Activated T-cell treated with anti-CD3 and anti-CD28 coated beads for 48 hours (primary cell): ENCODE results near the gene GRK1.
"Not testable (repeated sequence)": the region's sequence is repeated elsewhere in the genome, so short reads cannot be mapped to it uniquely, and the experiment has no call there.

Source experiments
- DNase-seq: peaks from one replicate; pipeline ENCODE4 v3.0.0-alpha.2; 2020; ENCODE audit warnings: low read depth

Gene GRK1

DNA sequence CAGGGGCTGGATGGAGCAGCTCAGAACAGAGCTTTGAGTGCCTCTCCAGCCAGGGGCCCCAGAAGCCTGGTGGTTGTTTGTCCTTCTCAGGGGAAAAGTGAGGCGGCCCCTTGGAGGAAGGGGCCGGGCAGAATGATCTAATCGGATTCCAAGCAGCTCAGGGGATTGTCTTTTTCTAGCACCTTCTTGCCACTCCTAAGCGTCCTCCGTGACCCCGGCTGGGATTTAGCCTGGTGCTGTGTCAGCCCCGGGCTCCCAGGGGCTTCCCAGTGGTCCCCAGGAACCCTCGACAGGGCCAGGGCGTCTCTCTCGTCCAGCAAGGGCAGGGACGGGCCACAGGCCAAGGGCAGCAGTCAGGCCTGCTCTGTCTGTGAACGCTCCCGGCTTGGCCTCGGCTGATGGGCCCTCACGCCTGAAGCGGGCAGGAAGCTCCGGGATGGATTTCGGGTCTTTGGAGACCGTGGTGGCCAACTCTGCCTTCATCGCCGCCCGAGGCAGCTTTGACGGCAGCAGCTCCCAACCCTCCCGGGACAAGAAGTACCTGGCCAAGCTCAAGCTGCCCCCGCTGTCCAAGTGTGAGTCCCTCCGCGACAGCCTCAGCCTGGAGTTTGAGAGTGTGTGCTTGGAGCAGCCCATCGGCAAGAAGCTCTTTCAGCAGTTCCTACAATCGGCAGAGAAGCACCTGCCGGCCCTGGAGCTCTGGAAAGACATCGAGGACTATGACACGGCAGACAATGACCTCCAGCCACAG lies at the start of gene GRK1:
Gene GRK1, plus strand, starts transcription at position 269 of the 751 bp plus-strand sequence. Its CDS starts 168 bp downstream, at position 437.
- DNase-seq = no peak

DNA sequence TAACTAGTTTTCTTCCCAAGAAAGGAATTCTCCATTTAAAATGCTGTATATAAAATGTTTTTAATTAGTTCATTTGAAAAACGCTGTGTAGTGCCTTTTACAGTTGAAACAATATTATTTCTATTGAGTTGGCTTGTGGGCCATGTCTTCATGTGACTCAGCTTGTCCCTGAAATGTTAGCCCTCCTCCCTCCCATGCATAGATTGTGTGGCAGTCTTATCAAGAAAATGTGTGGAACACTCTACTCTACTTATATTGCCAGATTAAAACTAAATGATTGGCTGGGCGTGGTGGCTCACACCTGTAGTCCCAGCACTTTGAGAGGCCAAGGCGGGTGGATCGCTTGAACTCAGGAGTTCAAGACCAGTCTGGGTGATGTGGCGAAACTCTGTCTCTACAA lies 49.1 kb upstream of the GRK1 start:
- no peak for DNase-seq

DNA sequence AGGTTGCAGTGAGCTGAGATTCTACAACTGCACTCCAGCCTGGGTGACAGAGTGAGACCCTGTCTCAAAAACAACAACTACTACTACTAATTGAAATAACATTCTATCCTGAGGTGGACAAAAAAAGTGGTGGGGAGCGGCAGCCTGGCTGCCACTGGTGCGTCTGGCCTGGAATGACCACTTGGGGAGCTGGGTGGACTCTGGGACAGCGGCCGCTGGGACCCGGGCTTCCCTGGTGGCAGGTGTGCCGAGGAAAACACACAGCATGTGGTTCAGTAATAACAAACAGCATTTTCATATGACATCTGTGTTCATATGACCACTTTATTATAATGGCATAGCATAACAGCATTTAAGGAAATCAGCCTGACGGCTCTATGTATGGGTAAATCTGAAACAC lies 48.6 kb upstream of the GRK1 start:
- no peak for DNase-seq

DNA sequence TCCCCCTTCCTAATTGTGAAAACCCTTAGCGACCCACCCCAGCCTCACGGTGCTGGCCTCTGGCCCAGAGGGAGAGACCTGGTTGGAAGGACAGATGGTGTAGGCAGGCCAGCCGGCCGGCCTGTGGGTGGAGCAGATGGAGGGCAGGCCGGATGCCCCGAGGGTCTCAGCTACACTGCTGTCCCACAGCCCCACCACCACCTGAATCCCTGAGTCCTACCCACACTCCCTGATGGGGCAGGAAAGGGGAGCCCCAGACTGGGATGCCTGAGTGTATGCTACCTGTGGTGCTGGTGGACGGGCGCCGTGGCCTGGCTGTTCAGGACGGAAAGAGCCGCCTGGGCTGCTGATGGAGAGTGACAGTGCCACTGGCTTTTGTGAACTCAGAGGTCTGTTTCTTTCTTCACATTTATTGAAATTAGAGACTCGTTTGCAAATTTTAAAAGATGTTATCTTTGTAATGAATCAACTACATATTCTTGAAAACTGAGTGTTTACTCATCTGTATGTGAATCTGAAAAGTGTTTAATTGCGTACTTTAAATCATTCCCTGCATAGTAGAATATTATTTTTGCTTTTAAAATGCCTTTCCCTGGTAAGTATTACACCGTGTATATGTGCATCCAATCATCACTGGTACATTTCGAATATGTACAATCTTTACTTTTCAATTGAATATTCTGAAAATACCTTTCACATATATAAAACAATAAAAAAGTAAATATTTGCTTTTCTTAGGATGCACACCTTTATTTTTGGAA lies 46.8 kb upstream of the GRK1 start:
- no peak for DNase-seq

DNA sequence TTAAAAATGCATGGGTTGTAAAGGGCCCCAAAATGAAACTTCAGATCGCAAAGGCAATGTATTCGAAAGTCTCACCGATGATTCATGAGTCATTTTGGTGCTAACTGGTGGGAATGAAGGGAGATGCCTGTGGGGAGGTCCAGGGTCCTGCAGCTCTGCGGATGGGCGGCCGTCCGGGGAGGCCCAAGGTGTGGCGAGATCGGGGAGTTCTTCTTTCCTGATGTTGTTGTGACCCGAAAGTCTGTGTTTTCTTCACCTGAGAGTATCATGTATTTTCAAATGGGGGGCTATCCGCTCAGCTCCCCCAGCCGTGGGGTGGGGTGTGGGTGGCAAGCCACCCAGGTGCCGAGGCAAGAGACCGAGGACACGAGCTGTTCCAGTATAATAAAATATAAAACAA lies 46.0 kb upstream of the GRK1 start:
- DNase-seq = no peak

DNA sequence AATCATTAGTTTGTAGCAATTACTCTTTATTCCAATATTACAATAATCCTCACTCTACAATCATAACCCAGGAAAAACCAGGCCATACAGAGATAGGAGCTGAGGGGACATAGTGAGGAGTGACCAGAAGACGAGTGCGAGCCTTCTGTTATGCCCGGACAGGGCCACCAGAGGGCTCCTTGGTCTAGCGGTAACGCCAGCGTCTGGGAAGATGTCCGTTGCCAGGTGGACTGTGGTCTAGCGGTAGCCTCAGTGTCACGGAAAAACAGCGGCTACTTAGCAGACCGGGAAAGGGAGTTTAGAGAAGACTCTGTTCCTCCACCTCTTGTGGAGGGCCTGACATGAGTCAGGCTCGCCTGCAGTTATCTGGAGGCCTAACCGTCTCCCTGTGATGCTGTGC lies 45.5 kb upstream of the GRK1 start:
- DNase-seq = not testable (repeated sequence)

DNA sequence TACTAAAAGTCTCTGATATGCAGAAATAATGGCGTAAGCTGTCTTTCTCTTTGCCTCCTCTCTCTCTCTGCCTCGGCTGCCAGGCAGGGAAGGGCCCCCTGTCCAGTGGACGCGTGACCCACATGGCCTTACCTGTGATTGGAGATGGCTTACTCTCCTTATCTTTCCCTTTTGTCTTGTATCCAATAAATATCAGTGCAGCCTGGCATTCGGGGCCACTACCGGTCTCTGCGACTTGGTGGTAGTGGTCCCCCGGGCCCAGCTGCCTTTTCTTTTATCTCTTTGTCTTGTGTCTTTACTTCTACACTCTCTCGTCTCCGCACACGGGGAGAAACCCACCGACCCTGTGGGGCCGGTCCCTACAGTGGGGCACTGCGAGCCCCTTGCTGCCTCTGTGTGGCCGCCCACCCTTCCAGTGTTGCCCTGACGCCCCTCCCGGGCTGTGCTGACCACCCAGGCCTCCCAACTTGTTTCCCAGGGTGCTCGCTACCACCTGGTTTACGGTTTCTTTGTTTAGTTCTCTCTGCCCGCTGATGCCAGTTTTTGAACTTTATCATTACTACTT lies 45.0 kb upstream of the GRK1 start:
- not testable (repeated sequence) for DNase-seq

DNA sequence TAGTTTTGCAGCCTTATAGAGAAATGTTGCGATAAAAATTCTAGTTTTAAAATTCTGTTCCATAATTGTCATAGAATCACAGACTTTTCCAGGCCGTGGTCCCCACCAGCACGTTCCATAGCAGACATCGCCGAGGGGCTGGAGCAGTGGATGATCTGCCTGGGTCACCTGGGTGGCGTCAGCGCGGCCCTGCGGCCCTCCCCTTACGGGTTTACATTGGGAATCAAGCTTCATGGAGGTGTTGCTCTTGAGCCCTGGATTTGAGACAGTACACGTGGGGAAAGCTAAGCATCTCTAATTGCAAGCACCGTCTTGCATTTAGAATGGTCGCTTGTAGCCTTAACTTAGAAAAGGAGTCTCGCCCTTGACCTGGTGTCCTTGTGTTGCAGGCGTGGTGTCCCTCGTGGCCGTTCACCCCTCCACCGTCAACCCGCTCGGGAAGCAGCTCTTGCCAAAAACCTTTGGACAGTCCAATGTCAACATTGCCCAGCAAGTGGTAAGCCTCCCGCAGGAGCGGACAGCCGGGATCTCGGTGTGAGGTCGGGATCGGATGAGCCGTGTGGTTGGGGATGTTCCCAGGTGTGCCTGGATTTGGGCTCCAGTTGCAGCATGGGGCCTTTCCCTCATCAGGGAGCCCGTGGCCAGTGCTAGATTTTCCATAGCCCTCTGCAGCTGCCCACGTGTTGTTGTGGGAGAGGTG lies 44.1 kb upstream of the GRK1 start:
- DNase-seq = no peak

DNA sequence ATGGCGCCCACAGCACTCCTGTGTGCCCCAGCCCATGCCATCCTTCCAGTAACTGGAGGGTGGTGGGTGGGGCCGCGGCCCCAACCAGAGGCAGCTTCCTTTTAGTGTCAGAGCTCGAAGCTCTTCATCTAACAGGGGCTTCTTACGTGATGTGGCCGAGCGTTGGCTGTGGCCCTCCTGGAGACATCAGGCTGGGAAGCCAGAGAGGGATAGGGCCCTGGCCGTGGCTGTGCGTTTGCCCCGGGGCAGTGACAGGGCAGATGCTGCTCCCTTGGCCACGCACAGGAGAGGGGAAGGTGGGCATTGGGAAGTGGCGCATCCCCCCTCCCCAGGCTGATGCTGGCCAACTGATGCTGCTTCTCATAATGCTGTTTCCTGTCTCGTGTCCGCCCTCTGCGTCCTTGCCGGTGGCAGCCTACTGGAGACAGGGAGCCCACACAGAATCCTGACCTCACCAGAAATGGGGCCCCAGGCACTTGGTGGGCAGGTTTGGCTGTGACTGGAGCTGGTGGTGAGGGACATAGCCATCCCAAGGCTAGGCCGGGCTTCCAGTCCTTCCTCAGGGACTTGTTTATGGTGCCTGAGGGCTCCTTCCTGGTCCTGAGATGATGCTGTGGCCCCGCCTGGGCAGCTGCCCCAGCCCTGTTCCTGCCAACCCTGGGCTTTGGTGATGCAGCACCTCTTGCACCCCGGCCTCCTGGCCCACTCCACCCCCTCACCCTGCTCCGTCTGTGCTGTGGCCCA lies 43.4 kb upstream of the GRK1 start:
- no peak for DNase-seq

DNA sequence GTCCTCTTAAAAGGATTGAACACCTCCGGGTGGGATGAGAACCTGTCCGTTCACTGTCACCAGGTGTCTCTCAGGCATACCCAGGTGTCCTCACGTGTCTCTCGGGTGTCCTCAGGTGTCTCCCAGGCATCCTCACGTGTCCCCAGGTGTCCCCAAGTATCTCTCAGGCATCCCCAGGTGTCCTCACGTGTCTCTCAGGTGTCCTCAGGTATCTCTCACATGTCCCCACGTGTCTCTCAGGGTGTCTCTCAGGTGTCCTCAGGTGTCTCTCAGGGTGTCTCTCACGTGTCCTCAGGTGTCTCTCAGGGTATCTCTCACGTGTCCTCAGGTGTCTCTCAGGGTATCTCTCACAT lies 42.8 kb upstream of the GRK1 start:
- no peak for DNase-seq

DNA sequence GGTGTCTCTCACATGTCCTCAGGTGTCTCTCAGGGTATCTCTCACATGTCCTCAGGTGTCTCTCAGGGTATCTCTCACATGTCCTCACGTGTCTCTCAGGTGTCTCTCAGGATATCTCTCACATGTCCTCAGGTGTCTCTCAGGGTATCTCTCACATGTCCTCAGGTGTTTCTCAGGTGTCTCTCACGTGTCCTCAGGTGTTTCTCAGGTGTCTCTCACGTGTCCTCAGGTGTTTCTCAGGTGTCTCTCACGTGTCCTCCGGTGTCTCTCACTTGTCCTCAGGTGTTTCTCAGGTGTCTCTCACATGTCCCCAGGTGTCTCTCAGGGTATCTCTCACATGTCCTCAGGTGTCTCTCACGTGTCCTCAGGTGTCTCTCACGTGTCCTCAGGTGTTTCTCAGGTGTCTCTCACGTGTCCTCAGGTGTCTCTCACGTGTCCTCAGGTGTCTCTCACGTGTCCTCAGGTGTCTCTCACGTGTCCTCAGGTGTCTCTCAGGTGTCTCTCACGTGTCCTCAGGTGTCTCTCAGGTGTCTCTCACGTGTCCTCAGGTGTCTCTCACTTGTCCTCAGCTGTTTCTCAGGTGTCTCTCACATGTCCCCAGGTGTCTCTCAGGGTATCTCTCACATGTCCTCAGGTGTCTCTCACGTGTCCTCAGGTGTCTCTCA lies 42.2 kb upstream of the GRK1 start:
- not testable (repeated sequence) for DNase-seq

DNA sequence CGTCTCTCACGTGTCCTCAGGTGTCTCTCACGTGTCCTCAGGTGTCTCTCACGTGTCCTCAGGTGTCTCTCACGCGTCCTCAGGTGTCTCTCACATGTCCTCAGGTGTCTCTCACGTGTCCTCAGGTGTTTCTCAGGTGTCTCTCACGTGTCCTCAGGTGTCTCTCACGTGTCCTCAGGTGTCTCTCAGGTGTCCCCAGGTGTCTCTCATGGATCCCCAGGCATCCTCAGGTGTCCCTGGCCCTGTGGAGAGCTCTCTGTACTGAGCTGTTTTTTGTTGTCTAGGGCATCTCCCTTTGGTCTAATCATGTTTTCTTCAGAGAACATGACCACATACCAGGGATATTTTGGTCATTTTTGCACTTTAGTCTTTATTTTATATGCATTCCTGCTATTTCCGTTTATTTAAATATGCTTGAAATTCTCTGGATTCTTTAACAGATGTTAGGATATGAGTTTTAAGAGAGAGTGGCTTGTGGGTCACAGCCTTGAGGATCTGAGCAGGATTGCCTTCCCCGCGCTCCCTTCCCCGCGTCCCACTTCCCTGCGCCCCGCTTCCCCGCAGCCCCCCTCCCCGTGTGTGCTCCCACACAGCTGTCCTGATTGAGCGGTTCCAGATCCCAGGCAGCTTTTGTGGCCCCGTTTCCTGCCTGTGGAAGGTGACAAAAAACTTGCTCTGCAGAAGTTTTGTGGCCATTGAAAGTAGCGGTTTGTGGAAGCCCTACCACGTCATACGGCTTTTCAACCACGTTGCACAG lies 40.9 kb upstream of the GRK1 start:
- no peak for DNase-seq

DNA sequence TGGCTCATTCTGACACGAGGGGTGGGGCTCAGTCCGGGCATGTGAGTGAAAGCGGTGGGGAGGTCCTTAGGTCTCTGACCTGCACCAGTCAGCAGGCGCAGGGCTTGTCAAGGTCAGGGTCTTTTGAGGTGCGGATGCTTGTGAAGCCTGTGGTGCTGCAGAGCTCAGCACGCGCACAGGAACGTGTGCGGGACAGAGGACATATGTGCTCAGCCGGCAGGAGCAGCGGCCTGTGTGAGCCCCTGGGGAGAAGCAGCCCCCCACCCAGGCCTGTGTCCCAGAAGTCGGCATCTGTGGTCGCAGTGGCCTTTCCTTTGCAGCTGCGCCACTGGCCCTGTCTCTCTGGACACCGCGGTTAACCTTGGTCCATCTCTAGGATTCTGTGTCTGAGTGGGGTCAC lies 39.9 kb upstream of the GRK1 start:
- DNase-seq = no peak

DNA sequence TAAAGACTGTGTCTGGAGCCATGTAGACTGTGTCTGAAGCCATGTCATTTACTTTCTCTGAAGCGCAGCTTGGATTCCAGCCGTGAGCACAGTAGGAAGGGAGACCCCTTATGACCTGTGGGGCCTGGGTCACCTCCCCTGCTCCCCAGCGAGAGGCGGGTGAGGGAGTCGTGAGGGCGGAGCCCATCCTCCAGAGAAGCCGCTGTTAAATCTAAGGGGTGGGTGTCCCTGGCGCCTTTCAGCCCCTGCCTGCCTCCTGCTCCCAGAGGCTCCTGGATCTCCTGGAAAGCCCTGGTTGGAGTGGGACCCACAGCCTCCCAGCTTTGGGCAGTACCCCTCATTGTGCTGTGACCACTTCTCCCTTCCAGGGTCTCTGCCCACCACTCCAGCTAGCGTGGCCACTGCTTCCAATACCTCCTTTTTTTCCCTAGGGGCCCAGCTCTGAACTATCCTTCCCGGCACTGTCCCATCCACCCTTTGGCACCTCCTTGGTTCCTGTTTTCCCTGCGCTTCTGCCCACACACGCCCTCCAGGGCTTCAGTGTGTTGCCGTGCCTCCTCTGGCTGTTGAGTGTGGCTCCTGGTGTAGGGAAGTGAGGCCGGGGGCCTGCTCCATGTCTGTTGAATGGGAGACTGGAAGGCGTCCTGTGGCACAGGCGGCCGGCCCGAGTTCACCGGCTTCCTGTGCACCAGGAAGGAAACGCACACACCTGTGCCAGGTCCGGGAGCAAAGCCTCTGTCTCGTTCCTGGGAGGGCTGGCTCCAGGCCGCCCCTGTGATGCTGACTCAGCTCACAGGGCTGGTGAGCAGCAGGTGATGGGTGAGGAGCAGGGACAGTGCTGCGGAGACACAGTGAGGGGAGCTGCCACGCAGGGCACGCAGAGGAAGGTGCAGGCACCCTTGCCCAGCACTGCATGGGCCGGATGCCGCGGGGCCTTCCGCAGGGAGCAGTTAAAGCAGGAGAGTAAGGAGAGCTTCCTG lies 38.4 kb upstream of the GRK1 start:
- DNase-seq = no peak

DNA sequence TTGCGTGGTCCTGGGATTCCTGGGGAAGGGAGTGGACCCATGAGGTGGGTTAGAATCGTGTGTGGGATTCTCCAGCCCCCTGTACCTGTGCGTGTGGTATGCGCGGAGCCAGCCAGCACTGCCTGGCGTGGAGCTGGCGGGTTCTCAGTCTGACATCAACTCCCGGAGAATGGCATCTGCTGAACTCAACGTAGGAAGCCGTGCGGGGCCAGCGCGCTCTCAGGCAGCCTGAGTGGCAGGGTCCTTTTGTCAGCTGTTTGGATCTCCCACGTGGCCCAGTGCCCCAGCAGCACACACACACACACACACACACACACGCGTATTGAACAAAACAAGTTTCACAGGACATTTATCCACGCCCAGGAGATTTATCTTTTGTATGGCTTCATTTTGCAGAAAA lies 37.2 kb upstream of the GRK1 start:
- DNase-seq = no peak

DNA sequence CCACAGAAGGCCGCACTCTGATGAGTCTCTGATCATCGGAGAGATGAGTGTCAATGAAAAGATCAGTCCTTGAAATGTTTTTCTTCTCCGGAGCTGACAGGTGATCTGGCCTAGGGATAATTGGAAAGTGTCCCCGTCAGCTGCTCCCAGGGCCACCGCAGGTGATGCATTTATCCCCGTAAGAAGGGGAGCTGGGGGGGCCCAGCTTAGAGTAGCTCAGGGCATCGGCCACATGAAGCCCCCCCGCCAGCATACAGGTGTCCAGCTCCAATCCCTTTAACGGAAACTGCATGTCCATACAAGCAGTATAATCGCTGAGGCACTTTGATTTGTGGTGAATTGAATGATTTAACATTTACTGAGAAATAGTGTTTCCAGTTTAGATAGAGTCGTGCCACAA lies 36.7 kb upstream of the GRK1 start:
- no peak for DNase-seq

DNA sequence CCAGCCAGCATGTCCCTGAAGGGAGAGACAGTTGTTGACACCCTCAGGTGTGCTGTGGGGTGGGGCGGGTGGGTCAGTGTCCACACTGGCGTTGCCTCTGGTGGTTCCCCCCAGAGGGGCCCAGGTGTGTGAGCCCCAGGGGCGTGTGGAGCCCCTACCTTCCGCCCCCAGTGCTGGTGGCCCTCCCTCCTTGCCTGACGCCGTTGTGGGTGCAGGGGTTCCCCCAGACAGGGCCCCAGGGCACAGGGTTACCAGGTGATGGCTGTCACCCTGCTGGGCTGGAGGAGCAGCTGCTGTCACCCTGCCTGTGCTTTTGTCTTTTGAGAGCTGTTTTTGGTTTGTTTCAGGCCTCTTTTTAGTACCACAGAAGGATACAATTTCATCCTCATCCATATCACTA lies 36.2 kb upstream of the GRK1 start:
- DNase-seq = no peak

DNA sequence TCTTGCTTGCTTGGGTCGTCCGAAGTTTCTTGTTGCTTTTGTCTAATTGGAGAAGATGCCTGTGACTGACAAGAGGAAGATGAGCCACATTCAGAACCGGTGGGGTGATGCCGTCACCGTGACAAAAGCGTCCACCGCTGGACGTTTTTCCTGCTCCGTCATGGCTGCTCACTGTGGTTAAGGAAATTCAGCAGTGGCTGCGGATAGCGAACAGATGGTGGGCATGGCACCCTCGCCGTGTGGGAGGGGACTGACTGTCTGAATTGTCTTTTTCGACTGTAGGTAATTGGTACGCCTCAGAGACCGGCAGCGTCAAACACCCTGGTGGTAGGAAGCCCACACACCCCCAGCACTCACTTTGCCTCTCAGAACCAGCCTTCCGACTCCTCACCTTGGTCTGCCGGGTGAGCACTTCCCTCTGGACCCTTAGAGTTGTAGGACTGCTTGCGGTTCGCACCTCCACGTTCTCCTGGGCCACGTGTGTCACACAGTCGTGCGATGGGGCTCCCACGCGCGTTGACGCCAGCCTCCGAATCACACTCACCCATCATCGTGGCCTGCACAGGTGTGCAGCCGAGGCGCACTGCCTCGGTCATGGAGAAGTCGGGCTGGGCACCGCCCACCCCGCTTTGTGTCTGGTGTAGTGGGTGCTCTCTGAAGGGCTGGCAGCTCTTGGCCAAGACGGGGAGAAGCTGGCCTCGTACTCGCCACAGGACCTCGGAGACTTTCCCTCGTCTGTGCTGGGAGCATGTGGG lies 35.5 kb upstream of the GRK1 start:
- no peak for DNase-seq
